ENCODE data around the gene RRH. TPM values are rescaled to one million over a fixed set of nuclear protein-coding genes. Genes with fewer than 3 reads are reported as not detected.

The RRH gene
- total RNA-seq, result not detected in 2 replicates

GRCh38 chr4:109827672-109828071, at the start of gene RRH:
Gene RRH, plus strand, starts transcription at chr4:109827972. Its CDS starts 56 bp downstream, at chr4:109828028.

GRCh38 chr4:109801895-109802319, 25.9 kb upstream of the RRH start, which contains the start of gene CFI:
Gene CFI, minus strand, starts transcription at chr4:109801999. Its CDS starts 28 bp downstream, at chr4:109801971.

GRCh38 chr4:109815151-109816081, 12.4 kb upstream of the RRH start, which contains the start of gene GAR1:
Gene GAR1, plus strand, starts transcription at chr4:109815762. Its CDS starts 403 bp downstream, at chr4:109816165.

GRCh38 chr4:109847896-109848442, 20.2 kb downstream of the RRH start, which contains the start of gene LRIT3:
Gene LRIT3, plus strand, starts transcription at chr4:109848107. Its CDS starts 95 bp downstream, at chr4:109848202.

Other genes with a start within 250 kb of the RRH start
- 27.6 and 37.6 TPM in 2 replicates for gene CASP6, start 124.5 kb upstream of the RRH start, total RNA-seq
- 11.9 and 30.4 TPM in 2 replicates for gene PLA2G12A, start 97.9 kb upstream of the RRH start, total RNA-seq
- 2.5 and 12.4 TPM in 2 replicates for gene CFI, start 26.0 kb upstream of the RRH start, total RNA-seq
- 1.4 and 5.8 TPM in 2 replicates for gene GAR1, start 12.2 kb upstream of the RRH start, total RNA-seq
- gene LRIT3, start 20.1 kb downstream of the RRH start, total RNA-seq, result under 0.01 TPM in 1 of 2 replicates, not detected in the other
- 0.19 and 0.56 TPM in 2 replicates for gene EGF, start 84.9 kb downstream of the RRH start, total RNA-seq

Measured in regular cardiac myocyte (primary cell).